Sigmoid colon (tissue), 7 donors: ENCODE measurements around the gene SEPTIN6. TPM values are rescaled to one million over a fixed set of nuclear protein-coding genes. Genes with fewer than 3 reads are reported as not detected.

Experiments used
- DNase-seq: peaks from one replicate; pipeline ENCODE4 v3.0.0-alpha.2; 2019
- H3K27ac ChIP-seq, 4 donors: fragments of 200-600 bp; sonication (generic); one replicate each; pipeline ENCODE4 v1.5.1; 2016 to 2019; ENCODE audit warnings: mild to moderate bottlenecking in 1 of 4
- H3K27me3 ChIP-seq, 3 donors: fragments of 200-600 bp; sonication (generic); one replicate each; pipeline ENCODE4 v1.5.1; 2019; ENCODE audit warnings: mild to moderate bottlenecking in 1 of 3
- H3K36me3 ChIP-seq, 4 donors: fragments of 200-600 bp; sonication (generic); one replicate each; pipeline ENCODE4 v1.5.1; 2016 to 2019
- H3K4me1 ChIP-seq, 4 donors: fragments of 200-600 bp; sonication (generic); one replicate each; pipeline ENCODE4 v1.5.1; 2017 to 2019
- H3K4me3 ChIP-seq, 4 donors: fragments of 200-600 bp; sonication (generic); one replicate each; pipeline ENCODE4 v1.5.1; 2017 to 2019; ENCODE audit warnings: mild to moderate bottlenecking in 2 of 4, moderate library complexity in 1 of 4
- H3K9me3 ChIP-seq, 4 donors: fragments of 200-600 bp in 3 of 4; sonication (generic) in 3 of 4; one replicate each; pipeline versions ENCODE4 v1.5.1 to v1.6.1; 2013 to 2019
- EP300 ChIP-seq, 4 donors: sonication (generic); formaldehyde crosslinking; IDR thresholded peaks; one replicate each; pipeline ENCODE4 v1.6.1; 2017; ENCODE audit warnings: antibody characterized with exemption in 4 of 4
- POLR2A ChIP-seq, 2 donors: fragments of 450-650 bp; IDR thresholded peaks; one replicate each; pipeline ENCODE4 v1.6.1; 2016; ENCODE audit warnings: antibody characterized with exemption in 2 of 2, mild to moderate bottlenecking in 2 of 2, moderate library complexity in 2 of 2
- POLR2AphosphoS5 ChIP-seq, 4 donors: sonication (generic); formaldehyde crosslinking; IDR thresholded peaks; one replicate each; pipeline ENCODE4 v1.6.1; 2017; ENCODE audit warnings: antibody characterized with exemption in 4 of 4
- WGBS, 2 donors: extraction: QIAGEN DNeasy Blood & Tissue Kit; methylation state at CpG; one replicate each; pipeline ENCODE4 v1.1.7; 2013; 5-methylcytosine and 5-hydroxymethylcytosine counted together
- intact Hi-C: fragments of 100-400 bp; cut with DNase I; formaldehyde crosslinking; loops from one replicate; pipeline ENCODE4 v1.15.1; 2023
- polyA plus RNA-seq, 3 donors: library from polyadenylated mRNA; stranded (reverse); fragments of 200-250 nt; gene quantifications; one replicate each; pipeline ENCODE4 v1.2.3, GENCODE V29; 2013
- total RNA-seq, 4 donors: library from RNA; depleted of rRNA; stranded (reverse); fragments of >200 nt; gene quantifications; one replicate each; pipeline ENCODE4 v1.1.0, GENCODE V29; 2016
- TF ChIP-seq, protein P1 (sequence below), 4 experiments: fragments of 450-650 bp in 3 of 4; fragments of 200-600 bp in 1 of 4; IDR thresholded peaks; one replicate each; pipeline ENCODE4 v1.5.1; 2016 to 2019; ENCODE audit warnings: antibody characterized with exemption in 4 of 4, mild to moderate bottlenecking in 3 of 4, moderate library complexity in 2 of 4
- donor health status: healthy with polysubstance abuse.
- donor health status: Bipolar disorder and iron deficiency.
- donor health status: healthy.

The SEPTIN6 gene
- total and polyA plus RNA-seq, 7 donors = 5.3 to 103 (median 48.2) TPM

DNA sequence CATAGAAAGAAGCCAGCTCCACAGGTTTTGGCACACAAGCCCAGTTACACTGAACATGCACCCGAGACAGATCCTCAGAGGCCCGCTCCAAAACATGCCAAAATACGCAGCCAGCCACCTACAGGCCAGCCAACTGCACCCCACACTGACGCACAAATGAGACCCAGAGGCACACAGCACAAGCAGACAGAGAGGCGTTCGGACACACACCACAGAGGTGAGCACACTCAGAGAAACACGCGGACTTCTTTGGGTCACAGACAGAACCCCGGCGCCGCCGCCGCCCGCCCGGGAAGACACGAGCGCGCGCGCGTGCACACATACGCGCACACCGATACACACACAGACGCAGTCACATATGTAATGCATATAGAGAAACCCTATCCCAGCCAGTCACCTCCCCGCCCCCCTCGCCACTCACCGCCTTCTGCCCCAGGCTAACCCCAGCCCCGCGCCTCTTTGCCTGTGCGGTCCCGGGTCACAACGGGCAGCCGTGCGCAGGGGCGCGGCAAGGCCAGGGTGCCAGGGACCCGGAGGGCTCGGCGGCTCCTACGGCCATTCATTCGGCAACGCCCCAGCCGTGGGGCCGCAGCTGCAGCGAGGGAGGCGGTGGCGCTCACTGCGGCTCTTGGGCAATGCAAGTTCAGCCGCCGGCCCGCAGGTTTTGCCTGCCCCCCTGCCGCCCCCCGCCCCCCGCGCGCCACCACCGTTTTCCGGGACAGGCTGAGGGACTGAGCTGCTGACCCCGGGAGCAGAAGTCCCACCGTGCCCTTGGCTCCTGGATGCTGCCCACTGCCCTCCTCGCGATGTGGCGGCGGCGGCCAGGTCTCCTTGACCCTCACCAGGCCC, 553 bp downstream of the SEPTIN6 start:
- intact Hi-C loops = loop anchor here (5.0 to 10.0 kb wide), 2 partner anchors 100 to 182 kb away; partner anchors contain the start of genes NDUFA1, RNF113A and RPL39
- peak overlapping the region; percentile 86 to 93 (median 91) for H3K27ac ChIP-seq
- peak; percentile 82 for DNase-seq

DNA sequence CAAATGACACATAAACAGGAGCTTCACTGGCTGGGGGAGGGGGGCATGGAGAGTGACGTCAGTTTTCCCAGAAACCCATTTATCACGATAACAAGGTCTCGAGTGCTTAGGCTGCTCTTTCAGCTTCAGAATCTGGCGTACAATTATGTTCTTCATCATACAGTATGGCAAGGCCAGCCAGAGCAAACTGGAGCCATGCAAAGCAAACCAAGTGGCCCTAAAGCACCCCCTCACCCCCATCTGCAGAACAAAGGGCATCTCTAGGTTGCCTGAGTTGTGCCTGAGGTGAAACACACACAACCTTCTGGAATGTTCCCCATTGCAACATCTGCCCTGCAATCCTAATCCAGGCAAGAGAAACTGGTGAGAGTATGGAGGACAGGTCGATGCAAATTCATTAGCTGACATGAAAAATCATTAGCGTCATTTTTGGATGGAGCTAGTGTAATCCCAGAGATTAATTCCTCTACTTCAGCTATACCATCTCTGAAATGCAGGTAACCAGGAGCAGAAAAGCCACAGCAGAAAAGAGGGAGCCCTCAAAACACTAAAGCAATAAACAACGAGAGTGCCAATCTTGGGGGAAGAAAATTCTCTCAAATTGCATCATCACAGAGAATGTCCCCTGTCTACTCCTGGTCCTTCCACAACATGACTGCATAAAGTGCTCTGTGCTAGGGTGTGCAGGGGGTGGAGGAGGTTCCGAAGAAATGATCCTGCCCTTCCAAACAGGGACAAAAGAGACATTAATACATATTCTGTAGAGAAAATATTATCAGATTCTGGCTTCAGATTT, 1.8 kb downstream of the SEPTIN6 start:
- Histone ChIP-seq H3K27me3 (peaks cover 0 to 2% (median 0%) of the 10 kb centered on the region in 3 donors), H3K36me3 (no peaks in the 10 kb centered on the region), H3K27ac (peak overlapping the region; percentile 86 to 93 (median 91)), H3K4me1 (peaks cover 0 to 40% (median 28%) of the 10 kb centered on the region in 4 donors), H3K4me3 (peak overlapping the region in 3 of 4 donors; percentile 77 to 80 (median 80)), H3K9me3 (no peaks in the 10 kb centered on the region)
- DNase-seq = no peak
- 39 to 71% methylated on average over 8 of the region's 8 CpGs for WGBS, 2 donors
- TF ChIP-seq, protein P1, sequence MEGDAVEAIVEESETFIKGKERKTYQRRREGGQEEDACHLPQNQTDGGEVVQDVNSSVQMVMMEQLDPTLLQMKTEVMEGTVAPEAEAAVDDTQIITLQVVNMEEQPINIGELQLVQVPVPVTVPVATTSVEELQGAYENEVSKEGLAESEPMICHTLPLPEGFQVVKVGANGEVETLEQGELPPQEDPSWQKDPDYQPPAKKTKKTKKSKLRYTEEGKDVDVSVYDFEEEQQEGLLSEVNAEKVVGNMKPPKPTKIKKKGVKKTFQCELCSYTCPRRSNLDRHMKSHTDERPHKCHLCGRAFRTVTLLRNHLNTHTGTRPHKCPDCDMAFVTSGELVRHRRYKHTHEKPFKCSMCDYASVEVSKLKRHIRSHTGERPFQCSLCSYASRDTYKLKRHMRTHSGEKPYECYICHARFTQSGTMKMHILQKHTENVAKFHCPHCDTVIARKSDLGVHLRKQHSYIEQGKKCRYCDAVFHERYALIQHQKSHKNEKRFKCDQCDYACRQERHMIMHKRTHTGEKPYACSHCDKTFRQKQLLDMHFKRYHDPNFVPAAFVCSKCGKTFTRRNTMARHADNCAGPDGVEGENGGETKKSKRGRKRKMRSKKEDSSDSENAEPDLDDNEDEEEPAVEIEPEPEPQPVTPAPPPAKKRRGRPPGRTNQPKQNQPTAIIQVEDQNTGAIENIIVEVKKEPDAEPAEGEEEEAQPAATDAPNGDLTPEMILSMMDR (IDR thresholded peaks at IDR 0.05) = no peak
- TF ChIP-seq POLR2AphosphoS5 (IDR thresholded peaks at IDR 0.05) (peak in 1 of 4 donors; percentile 50), EP300 (IDR thresholded peaks at IDR 0.05) (peak in 1 of 4 donors; percentile 27), POLR2A (IDR thresholded peaks at IDR 0.05) (no peak)
- intact Hi-C loops = loop anchor here (5.0 to 10.0 kb wide), 2 partner anchors 101 to 184 kb away; partner anchors contain the start of genes NDUFA1, RNF113A and RPL39

More for the DNA sequence above, 553 bp downstream of the SEPTIN6 start:
- WGBS, 2 donors = 0 to 1% methylated on average over 66 of the region's 66 CpGs
- H3K9me3 ChIP-seq = no peaks in the 10 kb centered on the region
- H3K27me3 ChIP-seq = peaks cover 0 to 2% (median 0%) of the 10 kb centered on the region in 3 donors
- peak overlapping the region; percentile 69 to 80 (median 78) for H3K4me3 ChIP-seq
- no peaks in the 10 kb centered on the region for H3K36me3 ChIP-seq
- H3K4me1 ChIP-seq = peaks cover 0 to 29% (median 18%) of the 10 kb centered on the region in 4 donors
- peak in 1 of 2 donors; percentile 35 for TF ChIP-seq POLR2A (IDR thresholded peaks at IDR 0.05)
- TF ChIP-seq, protein P1 (IDR thresholded peaks at IDR 0.05) = no peak
- TF ChIP-seq POLR2AphosphoS5 (IDR thresholded peaks at IDR 0.05) = peak in 3 of 4 donors; percentile 41 to 70 (median 57)
- TF ChIP-seq EP300 (IDR thresholded peaks at IDR 0.05) = no peak

DNA sequence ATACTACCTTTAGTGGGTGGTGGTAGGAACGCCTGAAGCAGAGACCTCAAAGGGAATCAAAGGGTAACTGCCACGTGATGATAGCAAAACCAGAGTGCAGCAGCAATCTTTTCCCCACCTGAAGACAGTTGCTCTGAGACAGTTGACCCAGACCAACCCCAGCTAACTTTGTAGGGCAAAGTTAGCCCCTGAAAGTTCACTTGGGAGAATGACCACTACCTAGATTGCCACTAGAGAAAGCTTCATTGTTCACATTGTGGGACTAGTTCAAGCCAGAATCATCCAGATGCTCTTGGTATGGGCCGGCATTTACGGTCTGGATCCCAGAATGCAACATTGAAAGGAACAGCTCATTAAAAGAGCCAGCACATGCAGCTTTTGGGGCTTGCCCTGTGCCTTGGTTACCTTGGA, 4.1 kb downstream of the SEPTIN6 start:
- Histone ChIP-seq H3K36me3 (no peaks in the 10 kb centered on the region), H3K27ac (peak overlapping the region in 3 of 4 donors; percentile 35 to 93 (median 93))

More for the DNA sequence above, 4.1 kb downstream of the SEPTIN6 start:
- no peaks in the 10 kb centered on the region for H3K9me3 ChIP-seq
- 55 to 68% methylated on average over 4 of the region's 4 CpGs for WGBS, 2 donors
- no peak for DNase-seq
- intact Hi-C loops = no loop called here
- H3K4me3 ChIP-seq = no peak overlapping the region
- no peak for TF ChIP-seq POLR2A (IDR thresholded peaks at IDR 0.05)
- TF ChIP-seq POLR2AphosphoS5 (IDR thresholded peaks at IDR 0.05) = no peak
- TF ChIP-seq, protein P1 (IDR thresholded peaks at IDR 0.05) = no peak
- peaks cover 0 to 2% (median 0%) of the 10 kb centered on the region in 3 donors for H3K27me3 ChIP-seq
- peaks cover 0 to 54% (median 39%) of the 10 kb centered on the region in 4 donors for H3K4me1 ChIP-seq
